Ishikawa (cell line): ENCODE results near the gene EDC3.

Source experiments
- CEBPB ChIP-seq: IDR thresholded peaks from 2 replicates; pipeline ENCODE4 v1.6.1; 2012
- CREB1 ChIP-seq: IDR thresholded peaks from 2 replicates; pipeline ENCODE4 v1.6.1; 2012; ENCODE audit warnings: low read depth
- EGR1 ChIP-seq: IDR thresholded peaks from 2 replicates; pipeline ENCODE4 v1.6.1; 2012
- EP300 ChIP-seq: IDR thresholded peaks from 2 replicates; pipeline ENCODE4 v1.6.1; 2012; ENCODE audit warnings: borderline replicate concordance
- FOXM1 ChIP-seq: IDR thresholded peaks from 2 replicates; pipeline ENCODE4 v1.6.1; 2012; ENCODE audit warnings: low read depth, borderline replicate concordance
- RAD21 ChIP-seq: IDR thresholded peaks from 2 replicates; pipeline ENCODE4 v1.6.1; 2012; ENCODE audit warnings: low read depth
- ZBTB7A ChIP-seq: IDR thresholded peaks from 2 replicates; pipeline ENCODE4 v1.6.1; 2012; ENCODE audit warnings: low read depth

GRCh38 chr15:74618841-74619596 is 76.8 kb downstream of the EDC3 start:
- TF ChIP-seq EGR1 (no peak), EP300 (no peak), FOXM1 (no peak), ZBTB7A (no peak), RAD21 (no peak), CREB1 (no peak), CEBPB (no peak)
